Activated CD4-positive, CD25-positive, alpha-beta regulatory T cell (primary cell): ENCODE measurements around the gene TRAF3IP3.
"Not testable (repeated sequence)": the region's sequence is repeated elsewhere in the genome, so short reads cannot be mapped to it uniquely, and the experiment has no call there.

ENCODE experiments used
- DNase-seq, 4 experiments: peaks; one replicate each; lab custom pipeline; 2025; lab: John Stamatoyannopoulos, UW

TRAF3IP3 gene

GRCh38 chr1:209769171-209769904, 13.5 kb downstream of the TRAF3IP3 start:
- DNase-seq, result peak in 3 of 4 experiments; percentile 39 to 64 (median 59)

DNA sequence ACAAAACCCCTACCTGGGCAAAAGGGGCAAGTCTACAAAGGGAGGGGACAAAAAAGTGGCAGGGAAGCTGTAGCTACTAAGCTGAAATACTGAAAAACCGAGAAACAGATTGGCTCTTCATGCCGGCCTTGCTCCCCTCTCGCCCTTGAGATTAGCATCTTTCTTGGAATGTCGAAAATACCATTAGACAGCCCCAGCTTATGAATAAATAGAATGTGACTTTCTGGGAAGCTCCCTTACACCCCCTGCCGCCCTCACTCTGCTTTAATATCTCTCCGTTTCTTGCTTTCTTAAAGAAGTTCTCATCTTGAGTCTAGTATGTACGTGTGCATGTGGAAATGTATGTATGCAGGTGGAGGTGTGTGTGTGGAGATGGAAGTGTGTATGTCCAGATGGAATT, 14.1 kb downstream of the TRAF3IP3 start:
- DNase-seq, result no peak

DNA sequence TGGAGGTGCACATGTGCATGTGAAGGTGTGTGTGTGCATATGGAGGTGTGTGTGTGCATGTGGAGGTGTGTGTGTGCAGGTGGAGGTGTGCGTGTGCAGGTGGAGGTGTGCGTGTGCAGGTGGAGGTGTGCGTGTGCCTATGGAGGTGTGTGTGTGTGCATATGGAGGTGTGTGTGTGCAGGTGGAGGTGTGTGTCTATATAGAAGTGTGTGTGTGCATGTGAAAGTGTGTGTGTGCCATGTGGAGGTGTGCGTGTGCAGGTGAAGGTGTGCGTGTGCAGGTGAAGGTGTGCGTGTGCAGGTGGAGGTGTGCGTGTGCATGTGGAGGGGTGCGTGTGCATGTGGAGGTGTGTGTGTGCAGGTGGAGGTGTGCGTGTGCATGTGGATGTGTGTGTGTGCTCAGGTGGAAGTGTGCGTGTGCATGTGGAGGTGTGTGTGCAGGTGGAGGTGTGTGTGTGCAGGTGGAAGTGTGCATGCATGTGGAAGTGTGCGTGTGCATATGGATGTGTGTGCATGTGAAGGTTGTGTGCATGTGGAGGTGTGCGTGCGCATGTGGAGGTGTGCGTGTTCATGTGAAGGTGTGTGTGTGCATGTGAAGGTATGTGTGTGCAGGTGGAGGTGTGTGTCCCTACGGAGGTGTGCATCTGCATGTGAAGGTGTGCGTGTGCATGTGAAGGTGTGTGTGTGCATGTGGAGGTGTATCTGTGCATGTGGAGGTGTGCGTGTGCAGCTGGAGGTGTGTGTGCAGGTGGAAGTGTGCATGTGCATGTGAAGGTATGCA, 15.0 kb downstream of the TRAF3IP3 start:
- no peak for DNase-seq

- no peak for DNase-seq
These were observed 16.3 kb downstream of the TRAF3IP3 start for GRCh38 chr1:209772126-209772525.

DNA sequence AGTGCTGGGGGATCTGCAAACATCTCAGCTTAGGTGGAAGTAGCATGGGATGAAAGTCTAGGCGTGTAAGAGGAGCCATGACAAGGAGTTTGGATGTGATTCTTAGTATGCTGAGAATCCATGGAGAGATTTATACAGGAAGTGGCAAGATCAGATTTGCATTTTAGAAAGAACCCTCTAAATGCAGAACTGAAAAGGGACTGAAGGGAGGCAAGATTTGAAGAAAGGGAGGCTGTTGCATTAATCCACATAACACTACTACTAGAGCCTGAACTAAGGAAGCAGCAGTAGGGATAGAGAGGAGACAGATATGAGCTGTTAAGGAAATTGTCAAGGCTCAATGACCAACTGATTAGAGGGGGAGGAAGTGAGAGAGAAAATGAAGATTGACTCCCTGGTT, 18.7 kb downstream of the TRAF3IP3 start:
- DNase-seq, result no peak

GRCh38 chr1:209775678-209776077, 19.8 kb downstream of the TRAF3IP3 start:
- DNase-seq, result no peak

- no peak for DNase-seq
These were observed 21.7 kb downstream of the TRAF3IP3 start for GRCh38 chr1:209777587-209777986.

DNA sequence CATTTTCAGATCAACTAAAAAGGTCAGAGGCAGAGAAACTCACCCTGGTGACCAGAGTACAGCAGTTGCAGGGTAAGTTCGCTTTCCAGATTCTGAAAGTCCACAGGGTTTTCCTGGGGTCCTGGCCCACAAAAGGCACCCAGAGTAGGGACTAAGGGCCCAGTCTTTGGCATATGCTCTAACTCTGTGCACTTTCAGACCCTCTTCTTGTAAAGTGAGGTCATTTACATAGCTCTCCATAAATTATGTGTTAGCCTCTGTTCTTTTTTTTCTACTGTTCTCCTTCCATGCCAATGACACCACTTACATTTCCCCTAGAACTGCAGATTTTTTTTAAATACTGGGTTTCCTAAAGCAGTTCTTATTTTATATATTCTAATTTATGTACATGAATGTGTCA, 22.2 kb downstream of the TRAF3IP3 start:
- no peak for DNase-seq

DNA sequence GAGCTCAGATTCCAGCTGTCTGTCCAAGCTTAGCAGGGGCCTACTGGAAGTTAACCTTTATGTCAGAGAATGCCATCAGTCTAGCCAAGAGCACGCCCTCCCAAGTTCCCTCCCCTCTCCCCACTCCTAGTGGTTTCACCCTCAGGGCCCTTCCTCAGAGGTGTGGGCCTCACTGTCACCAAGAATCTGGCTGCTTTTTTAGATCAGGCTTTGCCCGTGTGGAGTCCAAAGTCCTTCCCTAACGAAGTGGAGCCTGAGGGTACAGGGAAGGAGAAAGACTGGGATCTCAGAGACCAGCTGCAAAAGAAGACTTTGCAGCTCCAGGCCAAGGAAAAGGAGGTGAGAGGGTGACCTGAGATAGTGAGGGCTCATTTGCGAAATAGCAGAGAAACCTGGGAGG, 24.4 kb downstream of the TRAF3IP3 start:
- no peak for DNase-seq

DNA sequence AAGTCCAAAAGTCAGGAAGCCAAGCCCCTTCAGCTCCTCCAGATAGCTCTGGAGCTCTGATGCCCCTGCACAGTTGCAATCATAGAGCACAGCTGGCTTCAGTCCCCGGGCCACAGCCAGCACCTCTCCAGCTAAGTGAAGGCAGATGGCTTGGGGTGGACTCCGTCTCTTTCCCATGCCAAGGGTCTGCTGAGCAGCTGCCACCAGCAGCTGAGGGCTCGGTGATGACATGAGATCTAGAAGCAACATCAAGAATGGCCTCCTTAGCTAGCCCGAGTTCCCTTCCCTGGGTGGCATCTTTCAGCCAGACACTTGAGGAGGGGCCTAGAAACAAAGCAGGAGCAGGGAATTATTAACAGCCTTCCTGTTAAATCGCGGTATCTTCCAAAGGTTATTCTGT, 27.5 kb downstream of the TRAF3IP3 start:
- DNase-seq, result no peak

GRCh38 chr1:209784265-209785169, 28.7 kb downstream of the TRAF3IP3 start, which contains the start of gene C1orf74:
C1orf74 (minus strand) TSS chr1:209784559; CDS start chr1:209783634, 925 bp downstream.
- peak; percentile 97 to 99 (median 98) for DNase-seq

DNA sequence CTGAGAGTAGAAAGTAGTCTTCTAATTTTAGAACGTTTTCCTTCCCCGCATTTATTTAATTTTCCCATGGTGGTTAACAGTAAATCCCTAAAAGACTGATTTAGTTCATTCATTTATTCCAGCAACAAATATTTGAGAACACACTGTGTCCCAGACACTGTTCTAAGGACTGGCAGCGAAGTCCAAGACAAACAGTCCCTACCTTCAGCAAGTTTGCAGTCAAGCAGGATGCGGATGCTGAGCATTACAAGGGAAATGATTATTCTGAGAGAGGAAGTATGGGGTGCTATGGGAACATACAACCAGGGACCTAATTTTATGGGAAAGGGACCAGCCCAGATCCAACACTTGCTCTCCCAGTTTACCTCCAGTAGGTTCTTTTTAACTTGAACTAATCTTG, 29.7 kb downstream of the TRAF3IP3 start:
- DNase-seq, result no peak

DNA sequence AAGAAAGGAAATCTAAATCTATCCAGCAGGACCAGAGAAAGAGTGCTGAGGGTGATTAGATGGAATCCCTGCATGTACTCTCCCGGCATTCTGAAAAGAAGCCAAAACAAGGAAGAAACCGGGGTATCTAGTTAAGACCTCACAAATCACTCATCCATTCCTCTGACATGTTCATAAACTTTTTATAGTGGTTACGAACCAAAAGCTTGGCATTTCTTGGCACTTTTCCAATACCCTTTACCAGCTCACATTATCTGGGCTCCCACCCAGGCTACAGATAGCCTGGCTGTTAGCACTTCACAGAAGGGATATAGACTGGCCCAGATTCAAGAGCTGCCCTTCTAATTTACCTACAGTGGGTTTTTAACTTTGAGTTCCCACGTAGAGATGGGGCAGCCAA, 30.3 kb downstream of the TRAF3IP3 start:
- DNase-seq, result no peak

GRCh38 chr1:209787551-209787950, 31.7 kb downstream of the TRAF3IP3 start:
- no peak for DNase-seq

- DNase-seq, result no peak
These were observed 33.4 kb downstream of the TRAF3IP3 start for GRCh38 chr1:209789245-209789644.

DNA sequence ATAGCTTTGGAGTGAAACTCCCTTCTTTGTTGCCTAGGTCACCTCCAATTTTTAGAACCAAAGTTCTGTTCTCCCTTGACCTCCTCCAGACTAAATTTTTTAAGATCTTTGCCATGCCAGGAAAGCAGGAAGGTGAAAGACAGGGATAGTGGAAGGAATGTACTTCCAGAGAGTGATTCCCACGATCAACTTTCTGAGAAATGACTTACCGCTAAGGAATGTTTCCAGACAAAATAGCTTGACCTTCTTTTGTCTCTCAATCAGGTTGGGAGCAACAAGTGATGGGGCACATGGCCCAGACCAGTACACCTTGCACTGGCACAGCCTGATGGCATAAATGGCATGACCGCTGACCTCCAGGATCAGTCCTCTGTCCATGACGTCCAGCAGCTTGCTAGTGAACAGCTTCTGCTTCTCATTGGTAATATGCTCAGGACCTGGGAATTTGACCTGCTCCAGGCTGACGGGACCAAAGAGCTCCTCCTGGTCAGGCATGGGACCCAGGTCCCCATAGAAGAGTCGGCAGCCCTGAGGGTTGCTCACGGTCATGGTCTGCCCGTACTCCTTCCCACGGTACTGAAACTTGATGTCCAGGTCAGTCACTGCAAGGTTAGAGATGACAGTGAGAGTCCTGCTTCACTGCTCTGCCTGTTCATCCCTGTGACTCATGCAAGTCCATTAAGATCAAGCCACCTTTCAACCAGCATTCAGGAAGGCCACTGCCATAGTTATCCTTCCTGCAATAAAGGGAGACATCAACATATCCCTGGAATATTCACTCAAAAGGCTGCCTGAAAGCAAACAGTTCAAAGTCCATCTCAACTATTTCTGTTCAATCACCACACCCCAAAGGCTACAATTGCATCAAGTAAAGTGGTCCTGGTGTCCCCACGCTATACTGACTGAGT, 34.7 kb downstream of the TRAF3IP3 start:
- DNase-seq, result no peak

GRCh38 chr1:209791920-209792319, 36.1 kb downstream of the TRAF3IP3 start:
- no peak for DNase-seq

DNA sequence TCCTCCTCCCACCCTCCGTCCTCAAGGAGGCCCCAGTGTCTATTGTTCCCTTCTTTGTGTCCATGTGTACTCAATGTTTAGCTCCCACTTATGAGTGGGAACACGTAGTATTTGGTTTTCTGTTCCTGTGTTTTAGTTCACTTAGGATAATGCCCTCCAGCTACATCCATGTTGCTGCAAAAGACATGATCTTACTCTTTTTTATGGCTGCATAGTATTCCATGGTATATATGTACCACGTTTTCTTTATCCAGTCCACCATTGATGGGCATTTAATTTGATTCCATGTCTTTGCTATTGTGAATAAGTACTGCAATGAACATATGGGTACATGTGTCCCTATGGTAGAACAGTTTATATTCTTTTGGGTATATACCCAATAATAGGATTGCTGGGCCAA, 37.9 kb downstream of the TRAF3IP3 start:
- not testable (repeated sequence) for DNase-seq

GRCh38 chr1:209797978-209798639, 42.3 kb downstream of the TRAF3IP3 start:
- no peak for DNase-seq

DNA sequence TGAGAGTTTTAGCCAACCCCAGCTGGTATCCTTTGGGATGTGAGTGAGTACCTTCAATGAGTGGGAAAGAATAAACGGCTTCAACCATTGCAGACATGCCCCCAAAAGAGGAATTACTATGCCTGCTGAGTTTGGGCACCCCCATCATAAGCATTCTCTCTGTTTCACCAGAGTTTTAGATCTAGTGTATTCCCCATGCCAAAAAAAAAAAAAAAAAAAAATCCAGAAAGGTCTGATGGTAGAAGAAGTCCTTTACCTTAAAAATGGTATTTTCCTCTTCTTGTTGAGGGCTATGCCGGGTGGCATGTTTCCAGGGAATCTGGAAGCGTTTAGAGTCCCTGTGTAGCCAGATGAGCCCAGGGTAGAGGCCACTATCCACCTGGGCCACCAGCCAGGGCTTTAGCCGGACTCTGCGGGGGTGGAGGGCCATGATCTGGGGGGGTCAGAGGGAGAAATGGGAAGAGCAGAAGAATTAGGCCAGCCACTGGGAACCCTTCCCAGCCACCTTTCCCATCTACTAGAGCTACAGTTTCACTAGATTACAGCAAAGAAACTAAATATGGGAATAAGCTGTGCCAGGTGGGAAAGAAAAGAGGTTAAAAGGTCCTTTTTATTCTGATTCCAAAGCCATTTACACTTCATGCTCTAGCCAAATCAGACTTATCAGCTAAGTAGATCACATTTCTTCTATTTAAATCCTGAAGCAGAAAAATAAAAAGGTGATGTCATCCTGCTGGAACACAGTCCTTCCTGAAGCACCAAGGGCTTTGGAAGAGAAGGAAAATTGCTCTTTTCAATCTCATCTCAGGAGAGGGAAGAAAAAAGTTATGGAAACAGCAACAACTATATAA, 45.4 kb downstream of the TRAF3IP3 start:
- DNase-seq, result no peak
